Choroid plexus epithelial cell (primary cell): Measurements from ENCODE around the gene MANBA.
"Not testable (repeated sequence)": the region's sequence is repeated elsewhere in the genome, so short reads cannot be mapped to it uniquely, and the experiment has no call there.

ENCODE experiments used
- DNase-seq: peaks from one replicate; pipeline ENCODE4 v3.0.0-alpha.2; 2010; ENCODE audit warnings: low read depth
- H3K4me3 ChIP-seq: 2 replicates; pipeline ENCODE4 v1.5.1; 2011; ENCODE audit warnings: low read depth, mild to moderate bottlenecking, control low read depth, low read length, moderate library complexity
- TF ChIP-seq, protein P1 (sequence below): conservative IDR thresholded peaks from 2 replicates; pipeline ENCODE4 v1.5.1; 2011; ENCODE audit warnings: low read depth, mild to moderate bottlenecking, control low read depth, inconsistent platforms, low read length, moderate library complexity

MANBA gene

DNA sequence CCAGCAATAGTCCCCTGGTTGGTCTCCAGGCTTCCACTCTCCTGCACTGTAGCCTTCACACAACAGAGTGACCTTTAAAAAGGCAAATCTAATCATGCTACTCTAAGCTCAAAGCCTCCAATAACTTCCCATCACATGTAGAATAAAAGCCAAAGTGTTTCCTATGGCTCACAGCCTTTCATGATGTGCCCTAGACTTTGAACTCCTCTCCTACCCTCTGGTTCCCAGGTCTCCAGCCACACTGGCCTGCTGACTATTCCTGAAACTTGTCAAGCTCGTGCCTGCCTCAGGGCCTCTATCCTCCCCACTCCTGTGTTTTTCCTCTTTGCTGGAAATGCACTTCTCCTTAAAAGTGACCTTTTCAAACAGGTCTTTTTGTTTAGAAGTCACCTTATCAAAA lies 3.1 kb downstream of the MANBA start:
- no peak for DNase-seq
- TF ChIP-seq, protein P1, sequence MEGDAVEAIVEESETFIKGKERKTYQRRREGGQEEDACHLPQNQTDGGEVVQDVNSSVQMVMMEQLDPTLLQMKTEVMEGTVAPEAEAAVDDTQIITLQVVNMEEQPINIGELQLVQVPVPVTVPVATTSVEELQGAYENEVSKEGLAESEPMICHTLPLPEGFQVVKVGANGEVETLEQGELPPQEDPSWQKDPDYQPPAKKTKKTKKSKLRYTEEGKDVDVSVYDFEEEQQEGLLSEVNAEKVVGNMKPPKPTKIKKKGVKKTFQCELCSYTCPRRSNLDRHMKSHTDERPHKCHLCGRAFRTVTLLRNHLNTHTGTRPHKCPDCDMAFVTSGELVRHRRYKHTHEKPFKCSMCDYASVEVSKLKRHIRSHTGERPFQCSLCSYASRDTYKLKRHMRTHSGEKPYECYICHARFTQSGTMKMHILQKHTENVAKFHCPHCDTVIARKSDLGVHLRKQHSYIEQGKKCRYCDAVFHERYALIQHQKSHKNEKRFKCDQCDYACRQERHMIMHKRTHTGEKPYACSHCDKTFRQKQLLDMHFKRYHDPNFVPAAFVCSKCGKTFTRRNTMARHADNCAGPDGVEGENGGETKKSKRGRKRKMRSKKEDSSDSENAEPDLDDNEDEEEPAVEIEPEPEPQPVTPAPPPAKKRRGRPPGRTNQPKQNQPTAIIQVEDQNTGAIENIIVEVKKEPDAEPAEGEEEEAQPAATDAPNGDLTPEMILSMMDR = no peak
- H3K4me3 ChIP-seq = no peak overlapping the region

DNA sequence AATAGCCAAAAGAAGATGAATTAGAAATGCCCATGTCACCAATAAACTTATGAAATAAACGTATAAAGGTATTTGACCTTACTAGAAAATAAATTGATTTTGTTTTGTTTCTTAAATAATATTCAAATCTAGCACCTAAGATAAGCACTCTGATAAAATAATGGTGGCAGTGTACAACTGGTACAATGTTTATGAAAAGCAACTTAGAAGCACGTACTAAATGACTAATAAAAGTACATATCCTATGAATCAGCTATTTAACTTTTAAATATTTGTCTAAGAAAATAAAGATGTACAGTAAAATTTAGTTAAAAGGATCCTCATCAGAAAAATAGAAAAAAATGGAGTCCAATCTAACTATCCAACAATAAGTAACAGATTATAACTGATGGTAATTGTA lies 6.7 kb downstream of the MANBA start:
- TF ChIP-seq, protein P1 = no peak
- no peak for DNase-seq

DNA sequence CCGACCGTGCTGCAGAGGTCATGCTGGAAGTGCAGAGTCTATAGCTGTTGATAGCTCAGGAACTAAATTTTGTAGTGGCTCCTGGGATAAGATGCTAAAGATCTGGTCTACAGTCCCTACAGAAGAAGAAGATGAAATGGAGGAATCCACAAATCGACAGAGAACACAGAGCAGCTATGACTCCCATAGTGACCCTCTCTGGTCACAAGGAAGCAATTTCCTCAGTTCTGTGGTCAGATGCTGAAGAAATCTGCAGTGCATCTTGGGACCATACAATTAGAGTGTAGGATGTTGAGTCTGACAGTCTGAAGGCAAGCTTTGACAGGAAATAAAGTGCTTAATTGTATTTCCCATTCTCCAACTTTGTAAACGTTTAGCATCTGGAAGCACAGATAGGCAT lies 8.8 kb downstream of the MANBA start:
- no peak overlapping the region for H3K4me3 ChIP-seq
- TF ChIP-seq, protein P1 = no peak
- no peak for DNase-seq

More for the DNA sequence above, 6.7 kb downstream of the MANBA start:
- no peak overlapping the region for H3K4me3 ChIP-seq

DNA sequence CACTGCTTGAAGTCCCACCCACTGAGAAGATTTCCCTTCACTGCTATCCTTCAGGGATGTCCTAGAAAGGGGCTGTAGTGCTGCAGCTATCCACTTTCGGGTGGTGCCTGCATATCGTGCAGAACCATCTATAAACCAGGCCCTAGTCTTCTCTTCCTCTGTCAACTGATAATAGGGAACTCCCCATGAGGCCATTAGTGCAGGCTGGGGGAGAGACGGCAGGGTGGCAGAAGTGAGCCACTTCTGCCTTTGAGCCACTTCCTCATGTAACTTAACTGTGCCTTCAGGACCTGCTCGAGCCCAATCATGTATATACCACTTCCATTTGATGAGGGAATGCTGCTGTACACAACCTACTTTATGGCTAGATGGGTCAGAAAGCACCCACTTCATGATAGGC lies 17.4 kb downstream of the MANBA start:
- DNase-seq, H3K4me3 ChIP-seq: not testable (repeated sequence)

DNA sequence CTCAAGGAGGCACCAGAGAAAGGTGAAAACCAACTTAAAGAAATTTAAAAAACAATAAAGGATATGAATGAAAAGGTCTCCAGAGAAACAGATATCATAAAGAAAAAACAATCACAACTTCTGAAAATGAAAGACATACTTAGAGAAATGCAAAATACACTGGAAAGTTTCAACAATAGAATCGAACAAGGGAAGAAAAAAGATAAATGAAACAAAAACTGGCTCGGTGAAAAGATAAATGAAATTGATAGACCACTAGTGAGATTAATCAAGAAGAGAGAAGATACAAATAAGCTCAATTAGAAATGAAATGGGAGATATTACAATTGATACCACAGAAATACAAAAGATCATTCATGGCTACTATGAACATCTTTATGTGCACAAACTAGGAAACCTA lies 22.0 kb downstream of the MANBA start:
- DNase-seq, H3K4me3 ChIP-seq: not testable (repeated sequence)

DNA sequence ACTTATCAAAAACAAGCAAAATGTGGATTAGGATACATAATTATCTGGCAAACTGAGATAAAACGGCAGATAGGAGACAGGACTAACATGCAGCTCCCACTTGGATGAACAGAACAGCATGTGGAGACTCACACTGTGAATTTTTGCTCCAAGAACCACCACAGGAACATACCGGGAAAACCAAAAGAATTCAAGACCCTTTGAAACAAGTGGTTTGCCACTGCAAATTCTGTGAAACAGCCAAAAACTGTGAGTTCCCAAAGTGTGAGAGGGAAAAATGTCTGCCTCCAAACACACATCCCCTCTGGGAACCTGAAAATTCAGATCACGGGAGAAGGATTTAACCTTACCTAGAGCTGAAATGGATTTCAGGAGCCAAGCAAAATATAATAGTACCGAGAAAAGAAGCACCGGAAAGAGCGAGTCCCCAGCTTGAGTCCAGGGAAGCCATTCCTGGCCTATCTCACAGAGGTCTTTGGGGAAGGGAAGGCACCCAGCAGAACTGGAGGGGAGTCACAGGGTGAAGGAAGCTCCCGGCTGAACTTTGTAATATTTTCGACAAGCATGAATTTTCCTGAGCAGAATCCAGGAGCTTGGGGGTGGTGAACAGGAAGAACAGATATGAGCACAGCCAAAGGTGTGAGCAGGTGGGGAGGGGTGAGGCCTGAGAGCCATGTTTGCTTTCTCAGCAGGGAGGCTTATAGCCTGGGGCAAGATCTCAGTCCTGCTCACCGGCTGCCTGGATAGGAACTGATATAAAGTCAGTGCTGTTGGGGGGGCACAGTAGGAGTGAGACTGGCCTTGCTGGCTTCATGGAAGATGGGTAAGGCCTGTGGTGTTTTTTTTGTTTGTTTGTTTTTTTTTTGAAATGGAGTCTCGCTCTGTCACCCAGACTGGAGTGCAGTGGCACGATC lies 23.9 kb downstream of the MANBA start:
- TF ChIP-seq, protein P1 = no peak
- DNase-seq = no peak
- H3K4me3 ChIP-seq = no peak overlapping the region

DNA sequence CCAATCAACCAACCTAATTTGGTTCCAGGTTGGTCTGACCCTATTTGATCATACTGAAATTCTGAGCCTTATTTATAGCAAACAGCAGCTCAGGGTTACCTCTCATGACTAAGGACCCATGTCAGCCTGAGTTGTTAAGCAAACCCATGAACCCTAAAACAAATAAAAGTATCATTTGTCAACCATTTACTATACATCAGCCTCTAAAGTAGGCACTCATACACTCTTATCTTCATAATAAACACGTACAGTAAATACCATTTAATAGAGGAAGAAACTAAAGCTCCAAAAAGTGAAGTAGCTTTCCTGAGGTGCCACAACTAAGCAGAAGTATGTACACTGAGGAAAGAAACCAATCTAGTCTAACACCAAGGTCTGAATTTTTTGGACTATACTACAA lies 25.2 kb downstream of the MANBA start:
- DNase-seq = no peak
- no peak overlapping the region for H3K4me3 ChIP-seq
- TF ChIP-seq, protein P1 = no peak
